Stimulated activated CD4-positive, alpha-beta T cell treated with anti-CD3 and anti-CD28 coated beads, Interleukin-12 subunit alpha, Interleukin-12 subunit beta, amount 100 ng/mL, for 4 hours (primary cell): ENCODE data around the gene COX6A1.
"Not testable (repeated sequence)": the region's sequence is repeated elsewhere in the genome, so short reads cannot be mapped to it uniquely, and the experiment has no call there.

Experiments
- DNase-seq: peaks from one replicate; pipeline ENCODE4 v3.0.0-alpha.2; 2020

Gene COX6A1

GRCh38 chr12:120468821-120469449 is 31.0 kb downstream of the COX6A1 start:
- DNase-seq = peak; percentile 60

DNA sequence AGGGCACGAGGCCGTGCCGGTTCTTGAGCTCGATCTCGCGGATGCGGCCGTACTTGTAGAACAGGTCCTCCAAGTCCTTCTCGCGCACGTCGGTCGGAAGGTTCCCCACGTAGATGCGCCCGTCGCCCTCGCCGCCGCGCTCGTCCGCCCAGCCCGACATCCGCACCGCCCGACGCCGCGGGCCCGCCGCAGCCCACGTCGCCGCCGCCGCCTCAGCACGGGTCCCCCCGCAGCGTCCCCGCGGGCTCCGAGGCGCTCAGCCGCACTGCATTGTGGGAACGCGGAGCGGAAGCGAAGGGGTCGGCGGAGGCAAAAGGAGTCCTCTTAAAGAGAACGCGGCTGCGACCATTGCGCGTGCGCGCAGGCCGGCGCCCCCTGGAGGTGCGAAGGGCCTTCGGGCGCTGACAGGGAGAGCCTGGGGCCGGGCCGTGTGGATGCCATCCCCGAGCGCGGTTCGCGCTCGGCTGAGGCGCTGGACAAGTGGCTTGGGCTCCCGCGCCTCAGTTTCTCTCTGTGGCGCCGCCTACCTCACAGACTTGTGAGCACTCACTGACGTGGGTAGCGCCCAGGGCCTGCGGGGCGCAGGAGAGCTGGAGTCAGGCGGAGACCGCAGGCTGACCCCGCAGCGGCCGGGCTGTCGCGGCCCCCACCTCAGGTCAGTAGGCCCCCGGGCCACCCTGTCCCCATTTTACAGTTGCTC is 31.7 kb downstream of the COX6A1 start, which contains the start of gene SRSF9:
Gene SRSF9 (minus strand): TSS at position 299 of the 700 bp plus-strand sequence. CDS start 139 bp downstream, at position 160.
- peak; percentile 97 for DNase-seq

- DNase-seq = no peak
Observed at GRCh38 chr12:120470150-120470784, 32.4 kb downstream of the COX6A1 start.

- DNase-seq = no peak
Observed at GRCh38 chr12:120472521-120472920, 34.6 kb downstream of the COX6A1 start.

DNA sequence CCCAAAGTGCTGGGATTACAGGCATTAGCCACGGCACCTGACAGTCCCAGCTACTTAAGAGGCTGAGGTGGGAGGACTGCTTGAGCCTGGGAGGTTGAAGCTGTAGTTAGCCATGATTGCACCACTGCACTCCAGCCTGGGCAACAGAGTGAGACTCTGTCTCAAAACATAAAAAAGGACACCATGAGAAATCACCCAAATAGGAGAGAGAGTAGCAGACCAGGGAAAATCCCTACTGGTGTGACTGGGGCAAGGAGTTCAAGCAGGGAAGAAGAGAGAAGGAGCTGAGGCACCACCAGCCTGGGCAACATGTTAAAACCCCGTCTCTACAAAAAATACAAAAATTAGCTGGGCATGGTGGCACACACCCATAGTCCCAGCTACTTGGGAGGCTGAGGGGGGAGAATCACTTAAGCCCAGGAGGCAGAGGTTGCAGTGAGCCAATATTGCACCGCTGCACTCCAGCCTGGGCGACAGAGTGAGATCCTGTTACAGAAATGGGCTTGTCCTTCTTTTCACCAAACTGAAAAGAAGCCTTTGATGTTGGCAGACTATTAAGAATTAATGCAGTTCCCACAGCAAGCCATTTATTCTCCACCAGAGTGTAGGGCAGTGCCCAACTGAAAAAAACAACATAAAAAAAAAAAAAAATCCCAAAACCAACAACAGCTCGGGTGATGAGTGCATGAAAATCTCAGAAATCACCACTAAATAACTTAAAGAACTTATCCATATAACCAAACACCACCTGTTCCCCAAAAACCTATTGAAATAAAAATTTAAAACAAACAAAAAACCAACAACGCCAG is 36.1 kb downstream of the COX6A1 start:
- DNase-seq = no peak

DNA sequence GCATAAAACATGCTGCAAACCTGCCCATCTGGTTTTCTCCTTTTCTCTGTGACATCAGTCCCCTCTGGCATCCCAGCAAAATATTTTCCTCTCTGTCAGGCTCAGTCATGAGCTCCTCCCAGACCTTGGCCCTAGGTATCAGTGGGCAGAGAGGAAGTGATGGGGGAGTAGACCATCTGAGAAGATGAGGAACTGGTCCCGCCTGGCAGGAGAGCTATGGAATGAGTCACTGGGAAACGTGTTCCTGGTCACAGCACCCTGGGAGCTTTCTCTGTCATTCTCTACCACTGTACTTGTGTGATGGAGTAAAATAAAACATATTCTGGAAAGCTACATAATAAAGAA is 36.7 kb downstream of the COX6A1 start:
- DNase-seq = no peak

GRCh38 chr12:120475643-120476042 is 37.7 kb downstream of the COX6A1 start:
- no peak for DNase-seq

- DNase-seq = no peak
Observed at GRCh38 chr12:120479458-120479857, 41.5 kb downstream of the COX6A1 start.

DNA sequence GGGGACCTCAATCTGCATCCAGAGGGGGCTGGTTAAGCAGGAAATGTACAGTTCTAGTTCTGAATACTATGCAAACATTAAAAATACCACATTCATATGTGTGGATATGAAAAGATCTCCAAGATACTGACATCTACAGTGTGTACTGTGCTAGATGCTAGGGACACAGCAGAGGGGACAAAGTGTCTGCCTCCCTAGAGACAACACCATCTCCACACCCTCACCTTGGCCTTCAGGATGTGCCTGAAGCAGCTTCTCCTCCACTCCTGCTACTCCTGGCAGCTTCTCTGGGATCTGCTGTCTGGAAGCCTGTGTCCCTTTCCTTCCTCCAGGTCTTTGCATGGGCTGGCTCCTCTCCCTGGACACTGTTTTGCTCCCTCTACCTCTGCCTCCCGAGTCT is 42.3 kb downstream of the COX6A1 start:
- DNase-seq = no peak

GRCh38 chr12:120481022-120481767 is 43.3 kb downstream of the COX6A1 start:
- DNase-seq = no peak

- no peak for DNase-seq
Observed at GRCh38 chr12:120483621-120484020, 45.7 kb downstream of the COX6A1 start.

- no peak for DNase-seq
Observed at GRCh38 chr12:120485961-120486881, 48.3 kb downstream of the COX6A1 start.

- not testable (repeated sequence) for DNase-seq
Observed at GRCh38 chr12:120487552-120487951, 49.6 kb downstream of the COX6A1 start.

DNA sequence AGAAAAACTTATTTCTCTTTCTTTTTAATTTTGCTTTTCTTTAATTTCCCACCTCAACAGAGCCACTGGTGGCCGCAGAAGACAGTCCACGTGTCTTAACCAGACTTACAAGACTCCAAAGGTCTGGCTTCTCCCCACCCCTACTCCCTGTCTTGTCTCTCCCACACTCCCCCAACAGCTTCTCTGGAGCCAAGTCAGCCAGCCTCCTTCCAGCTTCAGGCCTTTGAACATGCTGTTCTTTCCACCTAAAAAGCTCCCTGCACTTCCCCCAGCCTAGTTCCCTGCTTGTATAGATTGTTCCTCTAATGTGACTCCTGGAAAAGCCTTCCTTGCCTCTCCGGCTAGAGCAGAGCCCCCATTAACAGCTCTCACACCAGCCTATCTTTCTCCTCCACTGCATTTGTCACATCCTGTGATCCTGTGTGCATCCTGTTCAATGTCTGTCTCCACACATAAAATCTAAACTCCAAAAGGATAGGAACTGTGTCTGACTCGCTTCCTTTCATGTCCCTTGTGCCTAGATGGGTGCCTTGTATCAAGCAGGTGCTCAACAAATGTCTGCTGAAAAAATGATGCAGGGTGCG is 50.2 kb downstream of the COX6A1 start:
- no peak for DNase-seq

DNA sequence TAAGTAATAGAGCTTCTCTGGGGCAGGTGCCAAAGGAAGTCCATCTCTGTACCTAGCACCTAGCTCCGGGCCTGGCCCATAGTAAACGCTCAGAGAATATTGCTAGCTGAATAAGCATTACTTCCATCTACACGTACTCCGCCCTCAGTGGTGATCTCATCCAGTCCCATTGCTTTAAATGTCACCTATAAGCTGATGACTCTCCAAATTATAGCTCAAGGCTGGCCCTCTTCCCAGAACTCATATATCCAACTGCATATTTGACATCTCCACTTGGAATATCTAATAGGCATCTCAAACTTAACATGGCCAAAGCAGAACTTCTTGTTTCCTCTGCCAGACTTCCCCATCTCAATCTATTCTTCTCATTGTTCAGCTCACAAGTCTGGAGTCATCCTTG is 51.1 kb downstream of the COX6A1 start:
- DNase-seq = no peak

GRCh38 chr12:120490325-120490724 is 52.4 kb downstream of the COX6A1 start:
- no peak for DNase-seq
